ENCODE measurements around the gene SLC39A3.

DNA sequence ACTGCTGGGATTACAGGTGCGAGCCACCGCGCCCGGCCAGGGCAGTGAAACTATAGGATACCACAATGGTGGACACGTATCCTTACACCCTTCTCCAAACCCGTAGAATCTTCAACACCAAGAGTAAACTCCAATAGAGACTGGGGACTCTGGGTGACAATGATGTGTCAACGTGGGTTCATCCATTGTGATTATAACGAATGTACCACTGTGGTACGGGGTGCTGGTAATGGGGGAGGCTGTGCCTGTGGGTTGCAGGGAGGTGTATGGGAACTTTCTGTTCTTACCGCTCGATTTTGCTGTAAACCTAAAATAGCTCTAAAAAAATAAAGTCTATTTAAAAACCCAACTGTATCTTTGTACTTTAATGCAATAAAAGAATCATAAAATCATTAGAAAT, 49.0 kb downstream of the SLC39A3 start:
- TF ChIP-seq, protein P1, sequence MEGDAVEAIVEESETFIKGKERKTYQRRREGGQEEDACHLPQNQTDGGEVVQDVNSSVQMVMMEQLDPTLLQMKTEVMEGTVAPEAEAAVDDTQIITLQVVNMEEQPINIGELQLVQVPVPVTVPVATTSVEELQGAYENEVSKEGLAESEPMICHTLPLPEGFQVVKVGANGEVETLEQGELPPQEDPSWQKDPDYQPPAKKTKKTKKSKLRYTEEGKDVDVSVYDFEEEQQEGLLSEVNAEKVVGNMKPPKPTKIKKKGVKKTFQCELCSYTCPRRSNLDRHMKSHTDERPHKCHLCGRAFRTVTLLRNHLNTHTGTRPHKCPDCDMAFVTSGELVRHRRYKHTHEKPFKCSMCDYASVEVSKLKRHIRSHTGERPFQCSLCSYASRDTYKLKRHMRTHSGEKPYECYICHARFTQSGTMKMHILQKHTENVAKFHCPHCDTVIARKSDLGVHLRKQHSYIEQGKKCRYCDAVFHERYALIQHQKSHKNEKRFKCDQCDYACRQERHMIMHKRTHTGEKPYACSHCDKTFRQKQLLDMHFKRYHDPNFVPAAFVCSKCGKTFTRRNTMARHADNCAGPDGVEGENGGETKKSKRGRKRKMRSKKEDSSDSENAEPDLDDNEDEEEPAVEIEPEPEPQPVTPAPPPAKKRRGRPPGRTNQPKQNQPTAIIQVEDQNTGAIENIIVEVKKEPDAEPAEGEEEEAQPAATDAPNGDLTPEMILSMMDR (conservative IDR thresholded peaks at IDR 0.05 in 1 of 2, IDR thresholded peaks at IDR 0.05 in 1 of 2; ENCODE audit: low read depth in 1 of 2, low read length in 2 of 2), result no peak
- TF ChIP-seq EZH2 (IDR thresholded peaks at IDR 0.05; ENCODE audit: low read length, missing control alignments), result no peak
